SK-N-SH treated with all-trans-retinoic acid at 6 μM for 48 hours (cell line): Measurements from ENCODE around the gene SPG7.

Source experiments
- ARNTL ChIP-seq: fragments of 450-650 bp; formaldehyde crosslinking; IDR thresholded peaks from 2 replicates; pipeline ENCODE4 v1.5.0; 2020; ENCODE audit warnings: low read depth, mild to moderate bottlenecking, moderate library complexity, borderline replicate concordance
- ESRRG ChIP-seq: fragments of 250-450 bp; sonication (Bioruptor Pico); IDR thresholded peaks from 2 replicates; pipeline ENCODE4 v1.6.1; 2021; ENCODE audit warnings: mild to moderate bottlenecking
- GLIS3 ChIP-seq: fragments of 250-450 bp; sonication (Bioruptor Pico); IDR thresholded peaks from 2 replicates; pipeline ENCODE4 v1.5.0; 2020; ENCODE audit warnings: mild to moderate bottlenecking, moderate library complexity
- OSR1 ChIP-seq: fragments of 250-450 bp; sonication (Bioruptor Pico); IDR thresholded peaks from 2 replicates; pipeline ENCODE4 v1.8.0; 2022; ENCODE audit warnings: moderate library complexity, mild to moderate bottlenecking, inconsistent platforms
- PATZ1 ChIP-seq: fragments of 250-450 bp; sonication (Bioruptor Pico); IDR thresholded peaks from 2 replicates; pipeline ENCODE4 v1.8.0; 2020; ENCODE audit warnings: mild to moderate bottlenecking, moderate library complexity, borderline replicate concordance
- POU6F1 ChIP-seq: fragments of 250-450 bp; sonication (Bioruptor Pico); IDR thresholded peaks from 2 replicates; pipeline ENCODE4 v1.8.0; 2021; ENCODE audit warnings: low read depth, mild to moderate bottlenecking, moderate library complexity, borderline replicate concordance
- RARB ChIP-seq: fragments of 250-450 bp; sonication (Bioruptor Pico); IDR thresholded peaks from 2 replicates; pipeline ENCODE4 v1.8.0; 2021; ENCODE audit warnings: mild to moderate bottlenecking, moderate library complexity
- TSHZ2 ChIP-seq: fragments of 250-450 bp; sonication (Bioruptor Pico); IDR thresholded peaks from 2 replicates; pipeline ENCODE4 v1.5.0; 2020; ENCODE audit warnings: mild to moderate bottlenecking, moderate library complexity
- ZFP30 ChIP-seq: fragments of 450-650 bp; formaldehyde crosslinking; IDR thresholded peaks from 2 replicates; pipeline ENCODE4 v1.5.0; 2022; ENCODE audit warnings: mild to moderate bottlenecking, moderate library complexity
- ZNF8 ChIP-seq: fragments of 450-650 bp; formaldehyde crosslinking; IDR thresholded peaks from 2 replicates; pipeline ENCODE4 v1.5.0; 2020; ENCODE audit warnings: mild to moderate bottlenecking, moderate library complexity

- TF ChIP-seq RARB (CRISPR knock-in tag) (no peak), POU6F1 (CRISPR knock-in tag) (no peak), ESRRG (CRISPR knock-in tag) (no peak), PATZ1 (CRISPR knock-in tag) (no peak), TSHZ2 (CRISPR knock-in tag) (no peak), OSR1 (no peak), ZNF8 (CRISPR knock-in tag) (no peak), ARNTL (CRISPR knock-in tag) (no peak), ZFP30 (CRISPR knock-in tag) (no peak), GLIS3 (CRISPR knock-in tag) (no peak)
These were observed 16.8 kb upstream of the SPG7 start for GRCh38 chr16:89491238-89491869.
